ENCODE measurements around the gene UNC5B.

UNC5B gene

GRCh38 chr10:71212318-71213126 lies at the start of gene UNC5B:
UNC5B (plus strand) TSS chr10:71212570; CDS start chr10:71212986, 416 bp downstream.
- DNase-seq = peak; percentile 27 to 40

GRCh38 chr10:71173466-71173865 lies 38.9 kb upstream of the UNC5B start:
- DNase-seq = no peak

- no peak for DNase-seq
These were observed 35.7 kb upstream of the UNC5B start for GRCh38 chr10:71176661-71177060.

- no peak for DNase-seq
These were observed 34.6 kb upstream of the UNC5B start for GRCh38 chr10:71177651-71178199.

GRCh38 chr10:71178880-71179279 lies 33.5 kb upstream of the UNC5B start:
- DNase-seq = no peak

GRCh38 chr10:71179382-71179781 lies 33.0 kb upstream of the UNC5B start:
- DNase-seq = no peak

GRCh38 chr10:71184421-71184820 lies 27.9 kb upstream of the UNC5B start:
- DNase-seq = no peak

GRCh38 chr10:71185209-71185608 lies 27.2 kb upstream of the UNC5B start:
- no peak for DNase-seq

GRCh38 chr10:71187197-71187596 lies 25.2 kb upstream of the UNC5B start:
- DNase-seq = no peak

GRCh38 chr10:71187600-71187999 lies 24.8 kb upstream of the UNC5B start:
- DNase-seq = no peak

- no peak for DNase-seq
These were observed 24.2 kb upstream of the UNC5B start for GRCh38 chr10:71188201-71188600.

GRCh38 chr10:71191019-71191418 lies 21.4 kb upstream of the UNC5B start:
- DNase-seq = no peak

- DNase-seq = no peak
These were observed 20.8 kb upstream of the UNC5B start for GRCh38 chr10:71191551-71192076.

GRCh38 chr10:71193516-71193915 lies 18.9 kb upstream of the UNC5B start:
- DNase-seq = no peak

- no peak for DNase-seq
These were observed 14.4 kb upstream of the UNC5B start for GRCh38 chr10:71197955-71198354.

- DNase-seq = no peak
These were observed 10.5 kb upstream of the UNC5B start for GRCh38 chr10:71201849-71202248.

- DNase-seq = no peak
These were observed 10.1 kb upstream of the UNC5B start for GRCh38 chr10:71202314-71202713.

GRCh38 chr10:71203124-71203523 lies 9.2 kb upstream of the UNC5B start:
- no peak for DNase-seq

- no peak for DNase-seq
These were observed 8.7 kb upstream of the UNC5B start for GRCh38 chr10:71203716-71204115.

- DNase-seq = no peak
These were observed 7.6 kb upstream of the UNC5B start for GRCh38 chr10:71204746-71205145.

- DNase-seq = no peak
These were observed 6.9 kb upstream of the UNC5B start for GRCh38 chr10:71205468-71205867.

GRCh38 chr10:71206911-71207310 lies 5.5 kb upstream of the UNC5B start:
- DNase-seq = no peak

GRCh38 chr10:71207578-71207977 lies 4.8 kb upstream of the UNC5B start:
- no peak for DNase-seq

- no peak for DNase-seq
These were observed 3.0 kb upstream of the UNC5B start for GRCh38 chr10:71209352-71209715.
